Liver (tissue), 9 donors: ENCODE results near the gene CDC45. TPM values are rescaled to one million over a fixed set of nuclear protein-coding genes. Genes with fewer than 3 reads are reported as not detected.

Experiments
- DNase-seq: peaks from one replicate; pipeline ENCODE4 v3.0.0-alpha.2; 2017; ENCODE audit warnings: low spot score
- H3K27ac ChIP-seq, 2 donors: one replicate each; pipeline ENCODE4 v1.7.0; 2013; ENCODE audit warnings: inconsistent platforms in 2 of 2, low read length in 2 of 2, control low read depth in 1 of 2, low read depth in 1 of 2, mild to moderate bottlenecking in 1 of 2
- H3K27me3 ChIP-seq, 4 donors: one replicate each; pipeline versions ENCODE4 v1.6.1 to v1.7.0; 2013; ENCODE audit warnings: low read length in 3 of 4, inconsistent platforms in 1 of 4, mild to moderate bottlenecking in 1 of 4, moderate library complexity in 1 of 4; ENCODE audit not compliant: control insufficient read depth in 4 of 4, insufficient read depth in 4 of 4
- H3K36me3 ChIP-seq, 4 donors: one replicate each; pipeline versions ENCODE4 v1.6.1 to v1.7.0; 2013; ENCODE audit warnings: low read length in 3 of 4, mild to moderate bottlenecking in 3 of 4, low read depth in 1 of 4, moderate library complexity in 1 of 4; ENCODE audit not compliant: control insufficient read depth in 4 of 4, insufficient read depth in 3 of 4
- H3K4me1 ChIP-seq, 4 donors: one replicate each; pipeline versions ENCODE4 v1.6.1 to v1.7.0; 2013; ENCODE audit warnings: low read length in 3 of 4, mild to moderate bottlenecking in 3 of 4, moderate library complexity in 1 of 4; ENCODE audit not compliant: control insufficient read depth in 4 of 4, insufficient read depth in 4 of 4
- H3K4me3 ChIP-seq, 3 donors: one replicate each; pipeline versions ENCODE4 v1.6.1 to v1.7.0; 2013; ENCODE audit warnings: low read length in 3 of 3, control low read depth in 1 of 3, low read depth in 1 of 3, mild to moderate bottlenecking in 1 of 3
- H3K9ac ChIP-seq, 2 donors: one replicate each; pipeline ENCODE4 v1.7.0; 2013; ENCODE audit warnings: low read length in 2 of 2, mild to moderate bottlenecking in 2 of 2, moderate library complexity in 2 of 2, control low read depth in 1 of 2, low read depth in 1 of 2
- H3K9me3 ChIP-seq, 4 donors: one replicate each; pipeline versions ENCODE4 v1.6.1 to v1.7.0; 2013; ENCODE audit warnings: low read length in 3 of 4; ENCODE audit not compliant: control insufficient read depth in 4 of 4
- ATF3 ChIP-seq: IDR thresholded peaks from 2 replicates; pipeline ENCODE4 v1.6.1; 2016; ENCODE audit warnings: antibody characterized with exemption
- CTCF ChIP-seq: fragments of 150-350 bp; IDR thresholded peaks from 2 replicates; pipeline ENCODE4 v1.5.1; 2017; ENCODE audit warnings: improper control_type of control experiment, low read depth, low read length; ENCODE audit not compliant: missing input control
- EGR1 ChIP-seq, 2 donors: IDR thresholded peaks; 2 replicates each; pipeline ENCODE4 v1.6.1; 2016 to 2018; ENCODE audit warnings: antibody characterized with exemption in 2 of 2, low read depth in 2 of 2
- FOXA1 ChIP-seq: IDR thresholded peaks from 2 replicates; pipeline ENCODE4 v1.6.1; 2016; ENCODE audit warnings: antibody characterized with exemption
- FOXA2 ChIP-seq: IDR thresholded peaks from 2 replicates; pipeline ENCODE4 v1.6.1; 2016; ENCODE audit warnings: antibody characterized with exemption
- GABPA ChIP-seq, 2 donors: IDR thresholded peaks in 1 of 2; conservative IDR thresholded peaks in 1 of 2; 2 replicates each; pipeline ENCODE4 v1.6.1; 2016; ENCODE audit warnings: antibody characterized with exemption in 2 of 2, mild to moderate bottlenecking in 1 of 2, moderate library complexity in 1 of 2
- HNF4A ChIP-seq, 2 donors: conservative IDR thresholded peaks; 2 replicates each; pipeline ENCODE4 v1.6.1; 2016; ENCODE audit warnings: antibody characterized with exemption in 2 of 2, mild to moderate bottlenecking in 2 of 2
- HNF4G ChIP-seq: IDR thresholded peaks from 2 replicates; pipeline ENCODE4 v1.6.1; 2016; ENCODE audit warnings: antibody characterized with exemption
- JUND ChIP-seq, 2 donors: IDR thresholded peaks; 2 replicates each; pipeline ENCODE4 v1.6.1; 2016; ENCODE audit warnings: antibody characterized with exemption in 2 of 2
- MAX ChIP-seq: IDR thresholded peaks from 2 replicates; pipeline ENCODE4 v1.6.1; 2016; ENCODE audit warnings: antibody characterized with exemption
- NR2F2 ChIP-seq: IDR thresholded peaks from 2 replicates; pipeline ENCODE4 v1.6.1; 2016; ENCODE audit warnings: antibody characterized with exemption
- RAD21 ChIP-seq, 2 donors: IDR thresholded peaks; 2 replicates each; pipeline ENCODE4 v1.6.1; 2016; ENCODE audit warnings: antibody characterized with exemption in 2 of 2, mild to moderate bottlenecking in 2 of 2
- REST ChIP-seq: IDR thresholded peaks from 2 replicates; pipeline ENCODE4 v1.6.1; 2016; ENCODE audit warnings: antibody characterized with exemption, mild to moderate bottlenecking
- SP1 ChIP-seq: IDR thresholded peaks from 2 replicates; pipeline ENCODE4 v1.6.1; 2018; ENCODE audit warnings: antibody characterized with exemption, mild to moderate bottlenecking
- YY1 ChIP-seq: IDR thresholded peaks from 2 replicates; pipeline ENCODE4 v1.6.1; 2016; ENCODE audit warnings: antibody characterized with exemption, mild to moderate bottlenecking
- ZBTB33 ChIP-seq: IDR thresholded peaks from 2 replicates; pipeline ENCODE4 v1.6.1; 2016; ENCODE audit warnings: antibody characterized with exemption
- WGBS: extraction: QIAGEN DNeasy Blood & Tissue Kit; methylation state at CpG from one replicate; pipeline ENCODE4 v1.1.7; 2013; 5-methylcytosine and 5-hydroxymethylcytosine counted together
- polyA plus RNA-seq, 2 donors: library from polyadenylated mRNA; stranded (reverse) in 1 of 2; unstranded in 1 of 2; fragments of 200-250 nt in 1 of 2; fragments of >200 nt in 1 of 2; fragmentation: Nextera tagmentation in 1 of 2; extraction: Ambion mirVana in 1 of 2; gene quantifications; one replicate each; pipeline versions ENCODE4 v1.2.1 to v1.2.3, GENCODE V29; 2013 to 2015
- total RNA-seq, 2 donors: library from RNA; depleted of rRNA; stranded (reverse); fragments of >200 nt; gene quantifications; one replicate each; pipeline ENCODE4 v1.2.3, GENCODE V29; 2014
- donor health status: healthy.
- donor health status: healthy.
- donor health status: healthy.
- donor health status: healthy.
- donor health status: healthy.

The CDC45 gene
- total and polyA plus RNA-seq, 4 donors = 0.33 to 15.5 (median 0.94) TPM

- TF ChIP-seq YY1 (no peak), MAX (no peak), ZBTB33 (no peak), HNF4G (no peak), FOXA2 (no peak), SP1 (no peak), NR2F2 (no peak), EGR1 (IDR thresholded peaks at IDR 0.05; ENCODE audit: low read depth in 2 of 2) (no peak), HNF4A (conservative IDR thresholded peaks at IDR 0.05) (no peak), GABPA (IDR thresholded peaks at IDR 0.05 in 1 of 2, conservative IDR thresholded peaks at IDR 0.05 in 1 of 2) (no peak), FOXA1 (no peak), REST (no peak), ATF3 (no peak), RAD21 (IDR thresholded peaks at IDR 0.05) (no peak), JUND (IDR thresholded peaks at IDR 0.05) (no peak), CTCF (no peak)
- no peaks in the 10 kb centered on the region for H3K36me3 ChIP-seq
- H3K27ac ChIP-seq = no peak overlapping the region
- H3K27me3 ChIP-seq = peaks cover 0 to 8% (median 2%) of the 10 kb centered on the region in 4 donors
- WGBS = 93% methylated on average over 17 of the region's 17 CpGs
- H3K4me1 ChIP-seq = peaks cover 4 to 14% (median 9%) of the 10 kb centered on the region in 4 donors
- no peak overlapping the region for H3K9ac ChIP-seq
- no peak for DNase-seq
- no peak overlapping the region for H3K4me3 ChIP-seq
- H3K9me3 ChIP-seq = no peaks in the 10 kb centered on the region
These were observed 39.6 kb downstream of the CDC45 start for GRCh38 chr22:19519041-19519926.
